Neural cell (in vitro differentiated cells): ENCODE results near the gene TMEM86A. TPM values are rescaled to one million over a fixed set of nuclear protein-coding genes. Genes with fewer than 3 reads are reported as not detected.

Source experiments
- H2AFZ ChIP-seq: fragments of 200-600, 300-800 bp; sonication (generic), shearing (Covaris generic); 2 replicates; pipeline ENCODE4 v1.6.0; 2014; ENCODE audit warnings: low read depth, mild to moderate bottlenecking, antibody characterized with exemption, low read length, moderate library complexity
- H3F3A ChIP-seq: fragments of 200-600 bp; shearing (Covaris generic); 2 replicates; pipeline ENCODE4 v1.6.1; 2016; ENCODE audit warnings: mild to moderate bottlenecking, moderate library complexity, mixed read lengths, antibody characterized with exemption, low read length; ENCODE audit not compliant: insufficient read depth, poor library complexity, severe bottlenecking
- H3K27ac ChIP-seq: fragments of 200-600, 300-800 bp; sonication (generic), shearing (Covaris generic); 2 replicates; pipeline ENCODE4 v1.5.1; 2014; ENCODE audit warnings: mild to moderate bottlenecking, low read length, moderate library complexity
- H3K27me3 ChIP-seq: fragments of 300-800, 200-600 bp; sonication (generic), shearing (Covaris generic); 2 replicates; pipeline ENCODE4 v1.6.0; 2014; ENCODE audit warnings: mild to moderate bottlenecking, low read depth, low read length, moderate library complexity; ENCODE audit not compliant: insufficient read depth
- H3K36me3 ChIP-seq: fragments of 300-800, 200-600 bp; sonication (generic), shearing (Covaris generic); 2 replicates; pipeline ENCODE4 v1.5.1; 2014; ENCODE audit warnings: mild to moderate bottlenecking, antibody characterized with exemption, low read length, moderate library complexity; ENCODE audit not compliant: insufficient read depth
- H3K4me2 ChIP-seq: fragments of 300-800, 200-600 bp; sonication (generic), shearing (Covaris generic); 2 replicates; pipeline ENCODE4 v1.6.0; 2014; ENCODE audit warnings: mild to moderate bottlenecking, low read length
- H3K4me3 ChIP-seq: fragments of 300-800, 200-600 bp; sonication (generic), shearing (Covaris generic); 2 replicates; pipeline ENCODE4 v1.5.1; 2014; ENCODE audit warnings: mild to moderate bottlenecking, low read length, moderate library complexity
- H3K79me2 ChIP-seq: fragments of 200-600 bp; shearing (Covaris generic); replicated peaks from 2 replicates; pipeline ENCODE4 v1.6.0; 2014; ENCODE audit warnings: mild to moderate bottlenecking, low read length, moderate library complexity; ENCODE audit not compliant: insufficient read depth
- H3K9ac ChIP-seq: fragments of 300-800, 200-600 bp; sonication (generic), shearing (Covaris generic); 2 replicates; pipeline ENCODE4 v1.6.1; 2016; ENCODE audit warnings: mild to moderate bottlenecking, low read length, mixed read lengths
- H3K9me2 ChIP-seq: fragments of 200-600 bp; shearing (Covaris generic); 2 replicates; pipeline ENCODE4 v1.6.1; 2016; ENCODE audit warnings: mild to moderate bottlenecking, low read length, mixed read lengths; ENCODE audit not compliant: insufficient read depth
- H3K9me3 ChIP-seq: fragments of 200-600, 300-800 bp; sonication (generic), shearing (Covaris generic); 2 replicates; pipeline ENCODE4 v1.6.1; 2016; ENCODE audit warnings: mild to moderate bottlenecking, mixed run types, low read length, moderate library complexity, mixed read lengths
- H4K20me1 ChIP-seq: fragments of 200-600 bp; shearing (Covaris generic); 2 replicates; pipeline ENCODE4 v1.6.1; 2016; ENCODE audit warnings: mild to moderate bottlenecking, mixed run types; ENCODE audit not compliant: insufficient read depth
- EP300 ChIP-seq: fragments of 450-650 bp; conservative IDR thresholded peaks from 2 replicates; pipeline ENCODE4 v1.6.1; 2014; ENCODE audit warnings: antibody characterized with exemption, mild to moderate bottlenecking, moderate library complexity; ENCODE audit not compliant: poor library complexity, severe bottlenecking
- EZH2 ChIP-seq: fragments of 200-600, 300-800 bp; shearing (Covaris generic), sonication (generic); IDR thresholded peaks from 2 replicates; pipeline ENCODE4 v1.6.1; 2014; ENCODE audit warnings: antibody characterized with exemption, low read length, borderline replicate concordance, mild to moderate bottlenecking; ENCODE audit not compliant: insufficient read depth, poor library complexity, severe bottlenecking
- MXI1 ChIP-seq: fragments of 450-650 bp; conservative IDR thresholded peaks from 2 replicates; pipeline ENCODE4 v1.6.1; 2014; ENCODE audit warnings: antibody characterized with exemption, mild to moderate bottlenecking; ENCODE audit not compliant: poor library complexity, severe bottlenecking
- POLR2AphosphoS5 ChIP-seq: IDR thresholded peaks from 2 replicates; pipeline ENCODE4 v1.6.1; 2012
- RAD21 ChIP-seq: fragments of 450-650 bp; conservative IDR thresholded peaks from 2 replicates; pipeline ENCODE4 v1.6.1; 2014; ENCODE audit warnings: antibody characterized with exemption, mild to moderate bottlenecking, moderate library complexity
- SMC3 ChIP-seq: fragments of 450-650 bp; conservative IDR thresholded peaks from 2 replicates; pipeline ENCODE4 v1.6.1; 2014; ENCODE audit warnings: antibody characterized with exemption, mild to moderate bottlenecking, moderate library complexity; ENCODE audit not compliant: poor library complexity
- TAF1 ChIP-seq: IDR thresholded peaks from 2 replicates; pipeline ENCODE4 v1.6.1; 2012; ENCODE audit warnings: low read depth
- polyA plus RNA-seq: library from polyadenylated mRNA; depleted of rRNA; stranded (reverse); fragments of >200 nt; gene quantifications from 2 replicates; pipeline ENCODE4 v1.2.3, GENCODE V29; 2014
- TF ChIP-seq, protein P1 (sequence below): fragments of 450-650 bp; IDR thresholded peaks from 2 replicates; pipeline ENCODE4 v1.5.1; 2014; ENCODE audit warnings: antibody characterized with exemption, mild to moderate bottlenecking, moderate library complexity; ENCODE audit not compliant: poor library complexity, severe bottlenecking
- TF ChIP-seq, protein P2 (sequence below): IDR thresholded peaks from 2 replicates; pipeline ENCODE4 v1.6.1; 2012; ENCODE audit warnings: borderline replicate concordance

TMEM86A gene
- polyA plus RNA-seq, 1 donor from 2014 or later = 3.3 TPM

DNA sequence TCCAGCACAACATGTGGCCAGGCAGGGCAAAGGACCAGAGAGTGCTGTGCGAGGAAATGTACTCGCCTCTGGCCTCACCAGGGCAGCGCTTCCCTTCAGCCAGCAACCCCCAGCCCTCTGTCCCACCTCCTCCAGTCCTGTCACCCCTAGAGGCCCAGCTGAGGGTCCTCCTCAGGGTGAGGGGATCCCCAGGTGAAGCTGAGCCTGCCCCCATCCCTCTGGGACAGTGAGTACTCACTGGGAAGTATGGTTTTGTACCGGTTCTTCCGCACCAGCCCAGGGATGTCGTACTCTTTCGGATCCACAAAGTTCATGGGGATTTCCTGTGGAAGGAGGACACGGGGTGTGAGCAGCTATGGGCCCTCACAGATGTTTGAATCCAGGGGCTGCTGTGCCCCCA lies 39.1 kb downstream of the TMEM86A start:
- no peak for TF ChIP-seq RAD21
- TF ChIP-seq, protein P1, sequence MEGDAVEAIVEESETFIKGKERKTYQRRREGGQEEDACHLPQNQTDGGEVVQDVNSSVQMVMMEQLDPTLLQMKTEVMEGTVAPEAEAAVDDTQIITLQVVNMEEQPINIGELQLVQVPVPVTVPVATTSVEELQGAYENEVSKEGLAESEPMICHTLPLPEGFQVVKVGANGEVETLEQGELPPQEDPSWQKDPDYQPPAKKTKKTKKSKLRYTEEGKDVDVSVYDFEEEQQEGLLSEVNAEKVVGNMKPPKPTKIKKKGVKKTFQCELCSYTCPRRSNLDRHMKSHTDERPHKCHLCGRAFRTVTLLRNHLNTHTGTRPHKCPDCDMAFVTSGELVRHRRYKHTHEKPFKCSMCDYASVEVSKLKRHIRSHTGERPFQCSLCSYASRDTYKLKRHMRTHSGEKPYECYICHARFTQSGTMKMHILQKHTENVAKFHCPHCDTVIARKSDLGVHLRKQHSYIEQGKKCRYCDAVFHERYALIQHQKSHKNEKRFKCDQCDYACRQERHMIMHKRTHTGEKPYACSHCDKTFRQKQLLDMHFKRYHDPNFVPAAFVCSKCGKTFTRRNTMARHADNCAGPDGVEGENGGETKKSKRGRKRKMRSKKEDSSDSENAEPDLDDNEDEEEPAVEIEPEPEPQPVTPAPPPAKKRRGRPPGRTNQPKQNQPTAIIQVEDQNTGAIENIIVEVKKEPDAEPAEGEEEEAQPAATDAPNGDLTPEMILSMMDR = no peak
- no peak for TF ChIP-seq TAF1
- no peak for TF ChIP-seq MXI1
- no peak for TF ChIP-seq EZH2
- TF ChIP-seq SMC3 = no peak
- TF ChIP-seq EP300 = no peak
- TF ChIP-seq, protein P2, sequence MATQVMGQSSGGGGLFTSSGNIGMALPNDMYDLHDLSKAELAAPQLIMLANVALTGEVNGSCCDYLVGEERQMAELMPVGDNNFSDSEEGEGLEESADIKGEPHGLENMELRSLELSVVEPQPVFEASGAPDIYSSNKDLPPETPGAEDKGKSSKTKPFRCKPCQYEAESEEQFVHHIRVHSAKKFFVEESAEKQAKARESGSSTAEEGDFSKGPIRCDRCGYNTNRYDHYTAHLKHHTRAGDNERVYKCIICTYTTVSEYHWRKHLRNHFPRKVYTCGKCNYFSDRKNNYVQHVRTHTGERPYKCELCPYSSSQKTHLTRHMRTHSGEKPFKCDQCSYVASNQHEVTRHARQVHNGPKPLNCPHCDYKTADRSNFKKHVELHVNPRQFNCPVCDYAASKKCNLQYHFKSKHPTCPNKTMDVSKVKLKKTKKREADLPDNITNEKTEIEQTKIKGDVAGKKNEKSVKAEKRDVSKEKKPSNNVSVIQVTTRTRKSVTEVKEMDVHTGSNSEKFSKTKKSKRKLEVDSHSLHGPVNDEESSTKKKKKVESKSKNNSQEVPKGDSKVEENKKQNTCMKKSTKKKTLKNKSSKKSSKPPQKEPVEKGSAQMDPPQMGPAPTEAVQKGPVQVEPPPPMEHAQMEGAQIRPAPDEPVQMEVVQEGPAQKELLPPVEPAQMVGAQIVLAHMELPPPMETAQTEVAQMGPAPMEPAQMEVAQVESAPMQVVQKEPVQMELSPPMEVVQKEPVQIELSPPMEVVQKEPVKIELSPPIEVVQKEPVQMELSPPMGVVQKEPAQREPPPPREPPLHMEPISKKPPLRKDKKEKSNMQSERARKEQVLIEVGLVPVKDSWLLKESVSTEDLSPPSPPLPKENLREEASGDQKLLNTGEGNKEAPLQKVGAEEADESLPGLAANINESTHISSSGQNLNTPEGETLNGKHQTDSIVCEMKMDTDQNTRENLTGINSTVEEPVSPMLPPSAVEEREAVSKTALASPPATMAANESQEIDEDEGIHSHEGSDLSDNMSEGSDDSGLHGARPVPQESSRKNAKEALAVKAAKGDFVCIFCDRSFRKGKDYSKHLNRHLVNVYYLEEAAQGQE = no peak
- no peak for TF ChIP-seq POLR2AphosphoS5
- H4K20me1 ChIP-seq = no peaks in the 10 kb centered on the region
- no peak overlapping the region for H3K4me2 ChIP-seq
- no peak overlapping the region for H3K27ac ChIP-seq
- H3F3A ChIP-seq = no peaks in the 10 kb centered on the region
- no peak overlapping the region for H3K4me3 ChIP-seq
- no peaks in the 10 kb centered on the region for H3K9me2 ChIP-seq
- no peak overlapping the region for H3K9ac ChIP-seq
- no peak overlapping the region for H2AFZ ChIP-seq
- H3K27me3 ChIP-seq = no peaks in the 10 kb centered on the region
- no peaks in the 10 kb centered on the region for H3K36me3 ChIP-seq
- H3K9me3 ChIP-seq = no peaks in the 10 kb centered on the region
- H3K79me2 ChIP-seq = no peaks in the 10 kb centered on the region

DNA sequence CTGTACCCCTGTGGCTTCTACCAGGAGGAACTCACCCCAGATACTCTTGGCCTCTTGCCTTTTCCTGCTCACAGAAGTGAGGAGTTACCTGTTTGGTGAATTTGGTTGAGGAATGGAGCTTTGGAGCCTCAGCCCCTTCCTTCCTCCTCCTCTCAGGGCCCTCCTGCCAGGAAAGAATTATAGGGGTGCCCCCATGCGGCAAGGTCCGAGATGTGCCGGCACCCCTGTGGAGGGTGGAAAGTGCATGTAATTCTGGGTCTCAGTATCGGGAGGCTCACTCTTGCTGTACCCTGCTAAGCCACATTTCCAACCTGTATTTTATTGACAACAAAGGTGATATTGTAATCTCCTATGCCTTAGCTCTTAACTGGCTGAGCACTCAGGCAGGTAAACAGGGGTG lies 41.1 kb downstream of the TMEM86A start:
- no peak overlapping the region for H2AFZ ChIP-seq
- TF ChIP-seq SMC3 = no peak
- no peak for TF ChIP-seq EP300
- no peak for TF ChIP-seq EZH2
- no peak for TF ChIP-seq TAF1
- no peak for TF ChIP-seq RAD21
- TF ChIP-seq, protein P2 = no peak
- TF ChIP-seq MXI1 = no peak
- no peak for TF ChIP-seq POLR2AphosphoS5
- TF ChIP-seq, protein P1 = no peak
- no peak overlapping the region for H3K4me2 ChIP-seq
- no peaks in the 10 kb centered on the region for H3K79me2 ChIP-seq
- no peak overlapping the region for H3K9ac ChIP-seq
- no peaks in the 10 kb centered on the region for H3F3A ChIP-seq
- no peak overlapping the region for H3K4me3 ChIP-seq
- no peaks in the 10 kb centered on the region for H3K9me2 ChIP-seq
- H4K20me1 ChIP-seq = no peaks in the 10 kb centered on the region
- no peaks in the 10 kb centered on the region for H3K9me3 ChIP-seq
- H3K27ac ChIP-seq = no peak overlapping the region
- no peaks in the 10 kb centered on the region for H3K27me3 ChIP-seq
- H3K36me3 ChIP-seq = no peaks in the 10 kb centered on the region
